ENCODE data around the gene TBC1D30. TPM values are rescaled to one million over a fixed set of nuclear protein-coding genes. Genes with fewer than 3 reads are reported as not detected.

TBC1D30 gene
- total RNA-seq, 4 donors from 2014 or later = 2.6 to 20.9 (median 9.3) TPM

- no peak for ATAC-seq (ENCODE audit: low FRiP score)
- DNase-seq (ENCODE audit: low spot score) = no peak
- no peak for TF ChIP-seq CTCF (IDR thresholded peaks at IDR 0.05)
Measured at GRCh38 chr12:64782191-64782876, 42.1 kb upstream of the TBC1D30 start.

GRCh38 chr12:64785838-64786237 is 38.6 kb upstream of the TBC1D30 start:
- no peak for TF ChIP-seq CTCF (IDR thresholded peaks at IDR 0.05)
- ATAC-seq (ENCODE audit: low FRiP score) = no peak
- DNase-seq (ENCODE audit: low spot score) = no peak

- DNase-seq (ENCODE audit: low spot score) (no peak), ATAC-seq (ENCODE audit: low FRiP score) (no peak)
- no peak for TF ChIP-seq CTCF (IDR thresholded peaks at IDR 0.05)
Measured at GRCh38 chr12:64790166-64790565, 34.3 kb upstream of the TBC1D30 start.

- ATAC-seq (ENCODE audit: low FRiP score) (no peak), DNase-seq (ENCODE audit: low spot score) (no peak)
- TF ChIP-seq CTCF (IDR thresholded peaks at IDR 0.05) = no peak
Measured at GRCh38 chr12:64791036-64791435, 33.4 kb upstream of the TBC1D30 start.

GRCh38 chr12:64792128-64792527 is 32.3 kb upstream of the TBC1D30 start:
- ATAC-seq (ENCODE audit: low FRiP score) = no peak
- DNase-seq (ENCODE audit: low spot score) = no peak
- no peak for TF ChIP-seq CTCF (IDR thresholded peaks at IDR 0.05)

- DNase-seq (ENCODE audit: low spot score) (no peak), ATAC-seq (ENCODE audit: low FRiP score) (no peak)
- no peak for TF ChIP-seq CTCF (IDR thresholded peaks at IDR 0.05)
Measured at GRCh38 chr12:64793610-64794009, 30.8 kb upstream of the TBC1D30 start.

- TF ChIP-seq CTCF (IDR thresholded peaks at IDR 0.05) = no peak
- no peak for ATAC-seq (ENCODE audit: low FRiP score)
- DNase-seq (ENCODE audit: low spot score) = no peak
Measured at GRCh38 chr12:64794305-64794704, 30.1 kb upstream of the TBC1D30 start.

All from omental fat pad (tissue), 4 donors.